Trophoblast cell (in vitro differentiated cells and primary cell): Measurements from ENCODE around the gene CHCHD4.
A peak's percentile ranks its signal among the peaks of the same experiment; 100 is the strongest.

ENCODE experiments used
- DNase-seq, 2 donors: peaks; one replicate each; pipeline ENCODE4 v3.0.0-alpha.2; 2016
- H2AFZ ChIP-seq: 2 replicates; pipeline ENCODE4 v1.6.1; 2013; ENCODE audit warnings: low read length, moderate library complexity, mild to moderate bottlenecking; ENCODE audit not compliant: insufficient read depth, poor library complexity
- H2AK5ac ChIP-seq: 2 replicates; pipeline ENCODE4 v1.6.1; 2013; ENCODE audit warnings: mild to moderate bottlenecking, low read length
- H2BK120ac ChIP-seq: 2 replicates; pipeline ENCODE4 v1.6.1; 2013; ENCODE audit warnings: low read length, mild to moderate bottlenecking, moderate library complexity; ENCODE audit not compliant: insufficient read depth, poor library complexity
- H2BK12ac ChIP-seq: 2 replicates; pipeline ENCODE4 v1.6.1; 2013; ENCODE audit warnings: mild to moderate bottlenecking, low read length, moderate library complexity
- H2BK5ac ChIP-seq: 2 replicates; pipeline ENCODE4 v1.6.1; 2013; ENCODE audit warnings: low read length, low read depth, moderate library complexity, mild to moderate bottlenecking; ENCODE audit not compliant: poor library complexity
- H3K14ac ChIP-seq: 2 replicates; pipeline ENCODE4 v1.6.1; 2013; ENCODE audit warnings: mild to moderate bottlenecking, low read length
- H3K18ac ChIP-seq: 2 replicates; pipeline ENCODE4 v1.6.1; 2013; ENCODE audit warnings: mild to moderate bottlenecking, low read length
- H3K23ac ChIP-seq: 2 replicates; pipeline ENCODE4 v1.6.1; 2013; ENCODE audit warnings: low read length
- H3K27ac ChIP-seq: 2 replicates; pipeline ENCODE4 v1.5.1; 2013; ENCODE audit warnings: low read depth, mild to moderate bottlenecking, inconsistent platforms, low read length, moderate library complexity
- H3K27me3 ChIP-seq: 2 replicates; pipeline ENCODE4 v1.6.1; 2013; ENCODE audit warnings: inconsistent platforms, mild to moderate bottlenecking, low read length, moderate library complexity; ENCODE audit not compliant: insufficient read depth
- H3K36me3 ChIP-seq, 2 experiments: 1 replicate in 1 of 2; 2 replicates in 1 of 2; pipeline ENCODE4 v1.6.1; 2013; ENCODE audit warnings: low read length in 2 of 2, mild to moderate bottlenecking in 2 of 2, moderate library complexity in 1 of 2; ENCODE audit not compliant: insufficient read depth in 2 of 2, control insufficient read depth in 1 of 2
- H3K4ac ChIP-seq: 2 replicates; pipeline ENCODE4 v1.6.1; 2013; ENCODE audit warnings: low read depth, mild to moderate bottlenecking, low read length, moderate library complexity
- H3K4me1 ChIP-seq, 2 experiments: 1 replicate in 1 of 2; 2 replicates in 1 of 2; pipeline ENCODE4 v1.6.1; 2013; ENCODE audit warnings: low read length in 2 of 2, mild to moderate bottlenecking in 2 of 2, moderate library complexity in 1 of 2; ENCODE audit not compliant: insufficient read depth in 2 of 2, control insufficient read depth in 1 of 2
- H3K4me2 ChIP-seq: 2 replicates; pipeline ENCODE4 v1.6.1; 2013; ENCODE audit warnings: inconsistent platforms, mild to moderate bottlenecking, low read length, moderate library complexity
- H3K4me3 ChIP-seq: 2 replicates; pipeline ENCODE4 v1.5.1; 2013; ENCODE audit warnings: mild to moderate bottlenecking, low read depth, low read length, inconsistent platforms
- H3K79me1 ChIP-seq: one replicate; pipeline ENCODE4 v1.6.1; 2013; ENCODE audit warnings: low read length
- H3K79me2 ChIP-seq: 2 replicates; pipeline ENCODE4 v1.6.1; 2013; ENCODE audit warnings: low read length, mild to moderate bottlenecking; ENCODE audit not compliant: control insufficient read depth, insufficient read depth, poor library complexity
- H3K9ac ChIP-seq: 2 replicates; pipeline ENCODE4 v1.6.1; 2013; ENCODE audit warnings: mild to moderate bottlenecking, low read length
- H3K9me3 ChIP-seq: 2 replicates; pipeline ENCODE4 v1.6.1; 2013; ENCODE audit warnings: low read depth, mild to moderate bottlenecking, control low read depth, inconsistent platforms, low read length; ENCODE audit not compliant: insufficient read depth
- H4K12ac ChIP-seq: 2 replicates; pipeline ENCODE4 v1.6.1; 2013; ENCODE audit warnings: low read depth, mild to moderate bottlenecking, low read length, moderate library complexity
- H4K8ac ChIP-seq: 2 replicates; pipeline ENCODE4 v1.6.1; 2013; ENCODE audit warnings: low read depth, mild to moderate bottlenecking, low read length, moderate library complexity
- H4K91ac ChIP-seq: one replicate; pipeline ENCODE4 v1.6.1; 2013; ENCODE audit warnings: low read depth, mild to moderate bottlenecking, low read length, moderate library complexity
- WGBS: extraction: QIAGEN DNeasy Blood & Tissue Kit; methylation state at CpG from one replicate; pipeline ENCODE4 v1.1.7; 2013; ENCODE audit warnings: missing lambda C conversion rate; ENCODE audit not compliant: insufficient read length, insufficient coverage; ENCODE audit errors: extremely low coverage; 5-methylcytosine and 5-hydroxymethylcytosine counted together

The CHCHD4 gene

DNA sequence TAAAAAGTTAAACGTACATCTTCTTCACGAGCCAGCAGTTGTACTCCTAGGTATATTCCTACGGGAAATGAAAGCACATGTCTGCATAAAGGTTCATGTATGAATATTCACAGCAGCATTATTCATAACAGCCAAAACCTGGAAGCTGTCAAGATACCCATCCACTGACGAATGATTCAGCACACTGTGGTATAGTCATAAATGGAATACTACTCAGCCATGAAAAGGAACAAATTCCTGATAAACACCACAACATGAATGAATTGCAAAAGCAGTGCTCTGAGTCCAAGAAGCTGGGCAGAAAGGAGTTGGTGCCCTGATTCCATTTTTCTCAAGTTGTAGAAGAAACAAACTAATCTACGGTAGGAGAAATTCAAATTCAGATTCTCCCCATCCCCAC lies 4.1 kb upstream of the CHCHD4 start:
- Histone ChIP-seq H3K27ac (no peak overlapping the region), H3K4ac (no peak overlapping the region), H3K18ac (no peak overlapping the region), H3K9ac (no peak overlapping the region), H4K91ac (no peak overlapping the region), H3K79me2 (peaks cover 10% of the 10 kb centered on the region), H2BK12ac (no peak overlapping the region), H2BK120ac (no peak overlapping the region), H3K23ac (no peak overlapping the region), H3K4me3 (no peak overlapping the region), H3K36me3 (peaks cover 41 to 48% of the 10 kb centered on the region in 2 experiments), H4K8ac (no peak overlapping the region), H4K12ac (no peak overlapping the region), H2BK5ac (no peak overlapping the region), H3K4me2 (no peak overlapping the region), H2AFZ (no peak overlapping the region), H3K9me3 (peaks cover 3% of the 10 kb centered on the region), H3K14ac (no peak overlapping the region), H2AK5ac (no peak overlapping the region), H3K79me1 (peaks cover 13% of the 10 kb centered on the region), H3K4me1 (peaks cover 9 to 12% of the 10 kb centered on the region in 2 experiments), H3K27me3 (no peaks in the 10 kb centered on the region)
- WGBS: no CpG with 5 or more reads among the region's 5 CpGs
- DNase-seq: no peak

GRCh38 chr3:14127516-14128161 lies 3.0 kb upstream of the CHCHD4 start:
- Histone ChIP-seq H3K27ac (no peak overlapping the region), H2AFZ (no peak overlapping the region), H3K4ac (no peak overlapping the region), H4K12ac (no peak overlapping the region), H3K79me1 (peaks cover 13% of the 10 kb centered on the region), H3K4me3 (no peak overlapping the region), H3K4me1 (peaks cover 11 to 14% of the 10 kb centered on the region in 2 experiments), H3K23ac (peak overlapping the region; percentile 26), H3K27me3 (no peaks in the 10 kb centered on the region), H3K9ac (no peak overlapping the region), H4K91ac (no peak overlapping the region), H3K9me3 (peaks cover 1% of the 10 kb centered on the region), H2BK5ac (no peak overlapping the region), H3K36me3 (peaks cover 30 to 37% of the 10 kb centered on the region in 2 experiments), H2BK120ac (no peak overlapping the region), H3K18ac (no peak overlapping the region), H2BK12ac (no peak overlapping the region), H3K79me2 (peaks cover 10% of the 10 kb centered on the region), H3K14ac (no peak overlapping the region), H2AK5ac (no peak overlapping the region), H3K4me2 (no peak overlapping the region), H4K8ac (no peak overlapping the region)
- WGBS: no CpG with 5 or more reads among the region's 12 CpGs
- peak; percentile 41 to 67 for DNase-seq

GRCh38 chr3:14126887-14127505 lies 2.3 kb upstream of the CHCHD4 start:
- Histone ChIP-seq H3K4ac (no peak overlapping the region), H2BK5ac (no peak overlapping the region), H3K9me3 (peaks cover 1% of the 10 kb centered on the region), H4K12ac (no peak overlapping the region), H3K36me3 (peaks cover 24 to 33% of the 10 kb centered on the region in 2 experiments), H3K14ac (no peak overlapping the region), H3K23ac (no peak overlapping the region), H3K9ac (no peak overlapping the region), H3K27ac (no peak overlapping the region), H4K91ac (no peak overlapping the region), H3K4me2 (no peak overlapping the region), H2AK5ac (no peak overlapping the region), H3K79me2 (peaks cover 10% of the 10 kb centered on the region), H3K18ac (no peak overlapping the region), H3K27me3 (no peaks in the 10 kb centered on the region), H2BK12ac (no peak overlapping the region), H2AFZ (no peak overlapping the region), H3K4me1 (peaks cover 15 to 17% of the 10 kb centered on the region in 2 experiments), H4K8ac (no peak overlapping the region), H3K4me3 (no peak overlapping the region), H3K79me1 (peaks cover 13% of the 10 kb centered on the region), H2BK120ac (no peak overlapping the region)
- no CpG with 5 or more reads among the region's 5 CpGs for WGBS
- DNase-seq: no peak

DNA sequence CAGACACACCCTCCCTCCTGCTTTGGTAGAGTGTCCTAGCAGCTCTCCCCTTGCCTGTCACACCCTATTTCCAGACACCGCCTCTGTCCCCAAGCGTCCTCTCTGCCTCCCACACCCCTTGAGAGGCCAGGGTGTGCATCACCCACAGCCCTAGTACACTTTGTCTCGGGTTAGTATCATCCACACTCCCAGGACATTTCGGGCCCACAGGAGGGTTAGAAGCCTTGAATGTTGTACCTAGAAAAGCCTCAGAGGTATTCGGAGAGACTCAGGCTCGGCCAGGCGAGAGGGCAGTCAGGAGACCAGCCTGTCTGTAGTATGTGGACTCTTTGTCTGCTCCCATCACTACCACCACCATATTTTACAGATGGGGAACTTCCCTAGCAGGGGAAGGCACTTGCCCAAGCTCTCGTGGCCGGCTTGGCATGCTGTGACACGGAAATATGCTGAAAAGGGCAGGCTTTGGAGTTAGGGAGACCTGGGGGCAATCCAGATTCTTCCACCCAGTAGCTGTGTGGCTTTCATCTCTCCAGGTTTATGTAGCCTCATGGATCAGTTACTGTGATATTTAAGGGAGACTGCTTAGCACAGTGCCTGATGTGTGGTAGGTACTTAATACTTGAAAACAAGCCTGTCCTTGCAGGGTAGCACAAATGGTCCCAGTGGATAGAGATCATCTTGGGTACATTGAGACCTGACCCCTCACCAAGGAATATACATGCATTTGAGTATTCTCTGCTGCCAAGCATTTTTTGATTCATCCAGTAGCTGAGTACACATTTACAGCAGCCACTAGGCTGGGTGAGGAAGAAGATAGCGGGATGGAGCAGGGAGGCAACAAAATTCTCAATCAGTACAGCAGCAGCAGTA lies 1.6 kb upstream of the CHCHD4 start:
- peaks cover 18 to 26% of the 10 kb centered on the region in 2 experiments for H3K36me3 ChIP-seq
- peaks cover 15 to 17% of the 10 kb centered on the region in 2 experiments for H3K4me1 ChIP-seq
- H3K4me3 ChIP-seq: peak overlapping the region; percentile 56
- H2BK12ac ChIP-seq: no peak overlapping the region
- no CpG with 5 or more reads among the region's 11 CpGs for WGBS
- peak overlapping the region; percentile 21 for H3K4ac ChIP-seq
- H3K79me2 ChIP-seq: peaks cover 10% of the 10 kb centered on the region
- no peak overlapping the region for H4K91ac ChIP-seq
- peaks cover 1% of the 10 kb centered on the region for H3K9me3 ChIP-seq
- peaks cover 13% of the 10 kb centered on the region for H3K79me1 ChIP-seq
- H2AFZ ChIP-seq: no peak overlapping the region
- no peak overlapping the region for H3K23ac ChIP-seq
- H4K8ac ChIP-seq: no peak overlapping the region
- peak in 1 of 2 donors; percentile 17 for DNase-seq
- no peak overlapping the region for H4K12ac ChIP-seq
- H3K14ac ChIP-seq: no peak overlapping the region
- H3K27ac ChIP-seq: no peak overlapping the region
- H2BK120ac ChIP-seq: no peak overlapping the region
- no peaks in the 10 kb centered on the region for H3K27me3 ChIP-seq
- H2BK5ac ChIP-seq: no peak overlapping the region
- no peak overlapping the region for H2AK5ac ChIP-seq
- H3K4me2 ChIP-seq: peak overlapping the region; percentile 65
- no peak overlapping the region for H3K18ac ChIP-seq
- no peak overlapping the region for H3K9ac ChIP-seq
